ENCODE data around the gene CTSA.

GRCh38 chr20:45919542-45920399 lies 28.6 kb downstream of the CTSA start:
- TF ChIP-seq CREB1 (CRISPR knock-in tag; IDR thresholded peaks at IDR 0.05; ENCODE audit: low read depth), result no peak
- no peak for TF ChIP-seq CTCF (conservative IDR thresholded peaks at IDR 0.05; ENCODE audit: low read depth in 2 of 2)
- TF ChIP-seq REST (IDR thresholded peaks at IDR 0.05; ENCODE audit: unreplicated experiment), result no peak
- no peak for TF ChIP-seq EZH2phosphoT487 (IDR thresholded peaks at IDR 0.05; ENCODE audit: unreplicated experiment)
- no peak for TF ChIP-seq EZH2 (IDR thresholded peaks at IDR 0.05; ENCODE audit: low read depth, unreplicated experiment)
- no peak for TF ChIP-seq POLR2AphosphoS5 (IDR thresholded peaks at IDR 0.05; ENCODE audit: low read depth)
- no peak for TF ChIP-seq JUNB (IDR thresholded peaks at IDR 0.05; ENCODE audit: unreplicated experiment)
- no peak for TF ChIP-seq STAT1 (IDR thresholded peaks at IDR 0.05; ENCODE audit: unreplicated experiment)
- TF ChIP-seq ZNF331 (CRISPR knock-in tag; IDR thresholded peaks at IDR 0.05; ENCODE audit: low read depth), result no peak
- no peak for TF ChIP-seq ETS1 (IDR thresholded peaks at IDR 0.05)
- no peak for TF ChIP-seq ZNF462 (CRISPR knock-in tag; IDR thresholded peaks at IDR 0.05)
- no peak for TF ChIP-seq ZNF114 (CRISPR knock-in tag; IDR thresholded peaks at IDR 0.05)

Data from GM23338 (cell line).